HG03378 (cell line): ENCODE results near the gene CCDC15.
"Not testable (repeated sequence)": the region's sequence is repeated elsewhere in the genome, so short reads cannot be mapped to it uniquely, and the experiment has no call there.

Source experiments
- ATAC-seq: cut with Tn5 transposase; IDR thresholded peaks from one replicate; pipeline ENCODE4 v1.9.1; 2021; ENCODE audit warnings: mild to moderate bottlenecking, moderate library complexity; ENCODE audit not compliant: unreplicated experiment

Gene CCDC15

DNA sequence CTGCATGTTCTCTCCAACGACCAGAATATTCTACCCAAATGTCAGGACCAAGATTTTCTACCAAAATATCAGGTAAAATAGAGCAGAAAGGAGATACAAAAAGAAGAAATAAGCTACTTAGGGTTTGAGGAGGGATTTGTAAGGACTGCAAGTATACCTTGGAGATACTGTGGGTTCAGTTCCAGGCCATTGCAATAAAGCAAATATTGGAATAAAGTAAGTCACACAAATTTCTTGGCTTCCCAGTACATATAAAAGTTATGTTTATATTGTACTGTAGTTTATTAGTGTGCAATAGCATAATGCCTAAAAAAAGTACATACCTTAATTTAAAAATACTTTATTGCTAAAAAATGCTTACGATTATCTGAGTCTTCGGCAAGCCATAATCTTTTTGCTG, 34.1 kb downstream of the CCDC15 start:
- no peak for ATAC-seq

DNA sequence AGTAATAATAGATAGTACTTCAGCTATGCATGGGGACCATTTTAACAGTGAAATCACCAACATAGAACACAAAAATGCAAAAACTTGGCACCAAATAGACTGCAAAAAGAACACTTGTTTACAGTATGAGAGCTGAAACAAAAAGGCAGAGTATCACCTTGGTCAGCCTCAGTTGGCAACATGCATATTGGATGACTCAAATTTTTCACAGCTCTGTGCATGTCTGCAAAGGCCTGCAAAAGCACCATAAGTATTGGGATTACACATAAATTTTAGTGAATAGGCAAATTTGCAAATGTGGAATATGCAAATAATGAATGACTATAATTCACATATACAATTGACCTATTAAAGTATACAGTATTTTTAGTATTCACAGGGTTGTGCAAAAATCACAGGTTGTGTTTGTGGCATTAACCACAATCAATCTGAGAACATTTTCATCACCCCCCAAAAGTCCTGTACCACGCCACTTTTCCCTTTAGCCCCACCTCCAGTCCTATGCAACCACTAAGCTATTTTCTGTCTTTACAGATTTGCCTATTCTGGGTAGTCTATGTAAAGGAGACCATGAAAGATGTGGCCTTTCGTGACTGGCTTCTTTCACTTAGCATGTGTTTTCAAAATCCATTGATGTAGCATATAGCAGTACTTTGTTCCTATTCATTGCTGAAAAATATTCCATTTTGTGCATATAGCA, 47.2 kb downstream of the CCDC15 start:
- no peak for ATAC-seq

DNA sequence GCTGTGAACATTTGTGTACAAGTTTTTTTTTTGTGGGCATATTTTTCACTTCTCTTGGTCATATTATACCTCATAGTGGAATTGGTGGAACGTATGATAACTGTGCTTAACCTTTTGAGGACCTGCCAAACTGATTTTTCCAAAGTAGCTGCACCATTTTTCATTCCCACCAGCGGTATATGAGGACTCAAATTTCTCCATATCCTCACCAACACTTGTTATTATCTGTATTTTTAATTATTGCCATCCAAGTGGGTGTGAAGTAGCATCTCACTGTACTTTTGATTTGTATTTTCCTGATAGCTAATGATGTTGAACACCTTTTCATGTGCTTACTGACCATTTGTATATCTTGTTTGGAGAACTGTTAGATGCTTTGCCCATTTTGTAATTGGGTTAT, 47.8 kb downstream of the CCDC15 start:
- no peak for ATAC-seq

DNA sequence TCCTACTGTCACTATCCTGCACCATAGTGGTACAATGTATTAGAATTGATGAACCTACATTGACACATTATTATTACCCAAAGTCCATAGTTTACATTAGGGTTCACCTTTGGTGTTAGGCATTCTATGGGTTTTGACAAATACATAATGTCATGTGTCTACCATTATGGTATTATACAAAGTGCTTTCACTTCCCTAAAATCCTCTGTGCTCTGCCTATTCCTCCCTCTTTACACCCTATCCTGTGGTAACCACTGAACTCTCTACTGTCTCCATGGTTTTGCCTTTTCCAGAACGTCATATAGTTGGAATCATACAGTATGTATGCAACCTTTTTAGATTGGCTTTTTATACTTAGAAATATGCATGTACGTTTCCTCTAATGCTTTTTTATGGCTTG, 51.5 kb downstream of the CCDC15 start:
- ATAC-seq = no peak

DNA sequence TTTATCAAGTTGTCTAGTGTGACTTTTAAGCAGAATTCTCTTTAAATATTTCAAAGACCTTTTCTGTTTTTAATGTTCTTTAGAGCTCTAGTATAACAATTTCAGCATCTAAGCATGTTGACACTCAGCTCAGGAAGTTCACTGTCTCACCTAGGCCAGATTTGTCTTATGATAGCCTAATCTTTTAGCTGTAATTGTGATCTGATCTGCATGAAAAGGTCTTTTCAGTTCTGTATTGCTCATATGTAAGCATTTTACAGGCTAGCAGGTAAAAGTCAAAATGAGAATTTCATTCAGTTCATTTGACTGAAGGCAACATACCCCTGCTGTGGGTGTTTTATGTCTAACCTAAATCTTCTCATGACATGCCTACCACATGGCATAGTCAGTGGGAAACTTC, 62.4 kb downstream of the CCDC15 start:
- no peak for ATAC-seq

DNA sequence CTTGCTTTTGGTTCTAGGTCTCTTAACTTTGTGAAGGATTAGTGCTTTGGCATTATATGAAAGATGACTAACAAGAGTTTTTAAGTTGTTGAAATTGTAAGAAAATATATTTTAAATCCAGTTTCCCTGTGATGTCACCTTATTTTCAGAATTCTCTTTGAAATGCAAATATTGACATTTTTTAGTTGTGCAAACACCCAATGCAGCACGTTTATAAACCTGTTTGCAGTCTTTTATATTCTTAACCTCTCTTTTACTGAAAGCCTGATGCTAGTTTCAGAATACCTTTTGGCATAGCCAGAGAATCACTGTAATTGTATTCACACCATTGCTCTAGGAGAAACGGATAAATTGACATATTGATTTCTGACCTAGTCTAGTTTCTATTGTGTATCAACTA, 66.3 kb downstream of the CCDC15 start:
- no peak for ATAC-seq

DNA sequence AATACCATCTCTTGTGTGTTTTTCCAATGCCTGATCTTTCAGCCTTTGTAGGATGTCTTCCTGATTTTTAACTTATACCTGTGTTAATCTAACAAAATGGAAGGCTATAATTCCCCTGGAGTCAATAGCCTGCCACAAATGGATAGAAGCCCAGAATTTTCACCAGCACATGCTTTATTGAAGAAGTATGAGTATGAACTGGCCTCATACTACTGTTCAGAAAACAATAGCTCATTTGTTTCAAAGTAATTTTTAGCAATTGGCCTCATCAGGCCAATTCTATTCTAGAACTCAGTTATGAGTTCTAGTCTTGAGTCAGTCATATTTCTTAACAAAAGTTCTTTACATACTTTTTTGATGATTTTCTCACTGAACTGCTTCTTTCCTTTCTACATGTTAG, 68.5 kb downstream of the CCDC15 start:
- ATAC-seq = no peak

DNA sequence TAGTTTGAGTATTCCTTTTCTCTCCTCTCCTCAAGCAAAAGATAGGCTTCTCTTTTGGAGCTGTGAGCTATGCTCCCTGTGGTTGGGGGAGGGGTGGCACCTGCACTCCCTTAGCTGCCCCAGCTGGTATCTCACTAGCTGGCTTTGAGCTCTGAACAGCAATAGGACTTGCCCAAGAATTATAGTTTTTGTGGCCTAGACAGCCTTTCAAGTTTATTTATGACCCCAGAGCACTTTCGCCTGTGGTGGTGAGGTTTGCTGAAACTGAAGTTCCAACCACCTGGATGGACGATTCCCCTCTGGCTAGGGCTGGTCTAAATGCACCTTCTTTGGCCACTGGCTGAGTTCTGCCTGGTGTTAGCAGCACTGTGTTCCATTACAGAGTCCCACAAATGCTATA, 72.0 kb downstream of the CCDC15 start:
- ATAC-seq = no peak

DNA sequence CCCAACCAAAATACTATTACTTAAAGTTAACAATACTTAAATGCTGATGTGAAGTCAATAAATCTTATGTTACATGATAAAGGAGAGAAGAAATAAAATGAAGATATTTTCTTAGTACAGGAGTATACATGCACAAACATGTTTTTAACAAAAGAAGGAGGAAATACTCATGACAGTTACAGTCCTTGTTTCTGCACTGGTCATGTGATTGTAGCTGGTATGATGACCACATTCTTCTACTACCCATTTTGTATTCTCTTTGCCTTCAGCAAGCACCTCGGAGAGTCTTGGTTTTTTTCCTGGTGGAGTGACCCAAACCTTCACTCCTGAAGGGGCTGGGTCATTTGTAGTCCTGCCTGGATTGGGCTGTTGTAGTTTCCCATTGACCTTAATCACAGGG, 75.4 kb downstream of the CCDC15 start:
- not testable (repeated sequence) for ATAC-seq

DNA sequence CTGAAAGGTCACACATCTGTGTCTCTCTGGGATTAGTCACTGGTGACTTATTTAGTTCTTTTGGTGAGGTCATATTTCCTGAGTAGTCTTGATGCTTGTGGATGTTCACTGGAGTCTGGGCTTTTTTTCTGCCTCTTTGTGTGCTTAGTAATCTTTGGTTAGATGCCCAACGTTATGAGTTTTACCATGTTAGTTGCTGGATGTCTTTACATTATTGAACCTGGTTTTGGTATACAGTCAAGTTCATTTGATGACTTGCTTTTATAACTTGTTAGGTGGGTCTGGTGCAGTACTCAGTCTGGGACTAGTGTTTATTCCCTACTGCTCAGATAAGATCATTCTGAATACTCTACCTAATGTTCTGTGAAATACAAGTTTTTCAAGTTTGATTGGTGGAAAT, 82.9 kb downstream of the CCDC15 start:
- ATAC-seq = no peak

DNA sequence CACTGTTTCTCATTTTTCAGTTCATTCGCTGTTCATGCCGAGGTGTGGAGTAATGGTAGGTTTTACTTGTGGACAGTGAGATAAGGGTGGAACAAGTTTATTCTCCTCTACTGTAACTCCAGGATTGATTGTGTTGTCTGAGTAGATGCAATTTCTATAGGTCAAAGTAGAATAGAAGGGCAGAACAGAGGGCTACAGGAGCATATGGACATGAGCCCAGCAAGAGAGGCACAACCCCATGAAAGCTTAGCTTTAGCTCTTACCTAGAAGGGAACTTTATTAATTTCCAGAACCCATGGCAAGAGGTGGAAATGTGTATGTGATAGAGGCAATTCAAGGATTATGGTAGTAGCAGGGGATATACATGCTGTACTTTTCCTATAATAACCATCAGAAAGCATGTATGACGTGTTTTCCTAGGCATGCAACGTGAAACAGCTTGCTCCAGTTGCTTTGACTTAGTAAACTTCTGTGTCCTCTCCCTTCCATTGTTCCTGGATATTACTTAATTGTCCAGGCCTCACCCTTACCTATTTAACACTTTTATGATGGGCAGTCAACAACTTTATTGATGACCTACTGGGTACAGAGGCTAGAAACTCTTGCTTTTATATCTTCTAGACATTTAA, 95.3 kb downstream of the CCDC15 start:
- ATAC-seq = no peak

DNA sequence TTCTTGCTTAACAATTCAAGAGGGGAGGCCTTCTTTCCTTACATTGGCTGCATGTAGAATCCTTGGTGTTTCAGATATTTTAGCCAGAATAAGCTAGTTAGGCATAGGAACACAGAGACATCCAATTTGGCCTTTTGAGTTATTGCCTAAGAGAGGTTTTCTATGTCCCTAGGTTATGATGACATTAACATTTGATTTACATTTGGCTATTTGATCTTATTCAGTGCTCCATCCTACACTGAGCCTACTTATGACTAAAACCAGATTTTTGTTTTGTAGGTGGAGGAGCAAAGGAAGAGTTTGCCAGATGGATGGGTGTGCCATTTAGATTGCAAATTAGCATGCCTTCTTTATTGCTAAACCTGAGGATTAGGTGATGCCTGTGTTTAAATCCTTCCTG, 98.0 kb downstream of the CCDC15 start:
- ATAC-seq = no peak

DNA sequence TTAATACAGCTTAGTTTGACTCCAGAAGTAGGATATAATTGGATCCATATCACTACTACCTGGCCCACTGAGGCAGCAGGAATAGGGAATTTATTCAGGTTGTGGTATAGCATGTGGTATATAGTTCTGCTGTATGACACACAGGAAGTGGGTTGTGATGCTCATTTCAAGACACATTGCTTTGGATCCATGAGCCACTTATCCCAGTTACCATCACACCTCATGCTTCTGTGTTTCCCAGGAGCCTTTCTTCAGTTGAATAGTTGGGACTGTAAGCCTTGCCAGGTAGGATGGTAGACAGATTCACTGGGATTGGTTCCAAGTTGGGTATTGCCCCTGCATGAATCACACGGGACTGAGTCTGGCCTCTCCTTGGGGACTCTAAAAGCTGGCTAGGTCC, 99.2 kb downstream of the CCDC15 start:
- ATAC-seq = no peak

DNA sequence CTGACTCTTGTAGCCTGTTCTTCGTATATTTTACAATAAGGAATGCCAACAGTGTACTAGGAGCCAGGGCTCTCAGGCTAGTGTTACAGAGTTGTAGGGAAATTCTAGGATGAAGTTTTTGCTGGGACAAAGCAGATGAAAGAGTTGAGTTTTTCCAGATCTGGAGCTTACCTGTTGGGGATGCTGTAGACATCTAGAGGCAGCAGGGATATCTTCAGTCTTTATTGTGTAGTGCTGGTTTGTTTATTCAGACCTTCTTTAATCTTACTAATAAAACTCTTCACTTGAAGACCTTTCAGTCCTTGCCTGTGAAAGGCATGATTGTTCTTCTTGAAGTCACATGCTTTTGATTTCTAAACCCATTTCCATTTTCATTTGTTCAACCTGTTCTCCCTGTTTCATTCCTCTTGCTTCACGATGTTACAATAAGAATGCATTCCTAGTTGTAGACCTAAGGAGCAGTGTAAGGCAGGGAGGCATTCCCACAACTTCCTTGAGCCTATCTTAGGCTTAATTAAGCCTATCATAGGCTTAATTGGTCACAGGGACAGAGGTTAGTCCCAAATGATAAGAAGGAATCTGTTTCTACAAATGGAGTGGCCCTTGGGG, 101.2 kb downstream of the CCDC15 start:
- ATAC-seq = no peak

DNA sequence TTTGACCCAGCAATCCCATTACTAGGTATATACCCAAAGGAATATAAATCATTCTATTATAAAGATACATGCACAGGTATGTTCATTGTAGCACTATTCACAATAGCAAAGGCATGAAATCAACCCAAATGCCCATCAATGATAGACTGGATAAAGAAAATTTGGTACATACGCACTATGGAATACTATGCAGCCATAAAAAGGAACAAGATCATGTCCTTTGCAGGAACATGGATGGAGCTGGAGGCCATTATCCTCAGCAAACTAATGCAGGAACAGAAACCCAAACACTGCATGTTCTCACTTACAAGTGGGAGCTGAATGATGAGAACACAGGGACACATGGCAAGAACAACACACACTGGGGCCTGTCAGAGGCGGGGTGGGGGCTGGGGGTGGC, 102.1 kb downstream of the CCDC15 start:
- not testable (repeated sequence) for ATAC-seq

DNA sequence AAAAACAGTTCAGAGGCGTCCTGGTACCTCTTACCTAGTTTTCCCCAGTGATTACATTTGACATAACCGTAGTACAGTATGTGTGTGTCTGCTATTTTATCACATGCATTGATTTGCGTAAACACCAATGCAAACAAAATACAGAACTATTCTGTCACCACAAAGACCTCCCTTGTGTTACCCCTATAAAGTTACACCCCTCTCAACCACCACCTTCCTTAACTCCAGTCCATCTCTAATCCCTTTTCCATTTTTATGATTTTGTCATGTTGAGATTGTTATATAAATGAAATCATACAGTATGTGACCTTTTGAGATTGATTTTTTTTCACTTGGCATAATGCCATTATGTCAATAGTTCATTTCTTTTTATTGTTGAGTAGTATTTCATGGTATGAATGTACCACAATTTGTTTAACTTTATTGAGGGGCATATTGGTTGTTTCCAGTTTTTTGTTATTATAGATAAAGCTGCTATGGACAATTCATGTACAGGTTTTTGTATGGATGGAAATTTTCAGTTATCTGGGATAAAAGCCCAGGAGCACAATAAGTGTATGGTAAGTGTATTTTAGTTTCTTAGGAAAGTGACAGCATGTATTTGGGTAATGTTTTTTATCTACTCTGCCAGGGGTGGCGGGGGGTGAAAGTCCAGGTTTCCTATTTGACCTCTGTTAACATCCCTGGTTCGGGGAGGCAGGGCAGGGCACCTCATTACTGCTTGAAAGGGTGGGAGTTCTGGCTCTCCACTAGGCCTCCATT, 103.1 kb downstream of the CCDC15 start:
- ATAC-seq = no peak

DNA sequence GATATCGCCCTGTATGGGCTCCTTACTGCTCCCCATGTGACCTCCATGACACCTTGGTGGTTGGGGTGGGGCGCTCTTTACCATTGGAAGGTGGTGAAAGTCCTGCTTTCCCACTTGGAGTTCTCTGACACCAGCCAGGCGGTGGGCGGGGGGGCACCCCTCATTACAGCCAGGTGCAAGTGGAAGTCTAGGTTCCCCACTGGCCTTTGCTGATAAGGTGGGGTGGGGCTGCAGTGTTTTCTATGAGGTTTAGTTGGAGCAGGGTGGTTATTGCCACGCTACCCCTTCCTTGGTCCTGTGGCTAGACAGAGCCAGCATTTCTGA, 103.7 kb downstream of the CCDC15 start:
- no peak for ATAC-seq

DNA sequence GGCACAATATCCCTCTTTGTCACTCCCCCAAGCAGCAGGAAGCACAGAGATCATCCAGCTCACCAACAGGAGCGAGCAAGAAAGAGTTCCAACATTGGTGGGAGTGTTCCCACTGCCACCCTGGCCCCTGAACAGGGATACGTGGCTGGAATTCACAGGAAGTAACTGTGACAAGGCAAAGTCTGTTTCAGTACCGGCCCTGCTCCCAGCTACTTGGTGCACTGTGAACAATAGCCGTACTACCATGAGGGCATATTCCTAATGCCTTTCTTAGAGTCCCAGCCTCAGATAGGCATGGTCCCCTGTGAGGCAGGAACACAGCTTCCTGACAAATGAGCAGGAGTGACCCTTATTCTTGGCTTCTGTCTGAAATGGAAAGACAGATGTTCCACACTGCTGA, 107.3 kb downstream of the CCDC15 start:
- ATAC-seq = no peak

DNA sequence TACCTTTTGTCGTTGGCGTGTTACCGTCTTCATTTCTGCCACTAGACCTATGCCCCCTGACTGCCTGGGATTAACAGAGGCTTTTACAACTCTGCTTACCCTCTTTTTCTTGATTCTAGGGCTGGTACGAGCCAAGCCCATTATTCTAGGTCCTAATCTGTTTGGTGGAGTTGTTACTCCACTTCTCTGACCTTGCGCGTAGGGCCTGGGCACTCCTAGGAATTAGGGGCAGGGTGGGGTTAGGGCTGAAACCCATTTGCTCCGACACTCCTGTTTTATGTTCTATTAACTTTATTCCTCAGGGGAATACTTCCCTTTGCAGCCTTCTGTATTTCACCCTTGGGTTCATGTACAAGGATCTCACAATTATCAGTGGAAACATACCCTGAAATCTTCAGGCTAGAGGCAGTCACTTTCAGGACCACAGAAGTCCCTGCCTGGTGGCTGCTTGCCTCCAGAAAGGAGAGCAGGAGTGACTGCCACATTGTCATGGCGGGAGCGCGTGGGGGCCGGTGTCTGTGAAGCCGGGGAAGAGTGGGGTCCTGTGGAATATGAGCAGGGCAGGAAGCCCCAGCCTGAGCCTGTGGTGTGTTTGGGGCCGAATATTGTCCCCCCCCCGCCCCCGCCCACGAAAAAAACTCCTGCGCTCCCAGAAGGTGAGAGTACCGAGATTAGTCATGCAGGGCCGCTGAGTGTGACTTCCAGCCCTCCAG, 108.4 kb downstream of the CCDC15 start:
- no peak for ATAC-seq

DNA sequence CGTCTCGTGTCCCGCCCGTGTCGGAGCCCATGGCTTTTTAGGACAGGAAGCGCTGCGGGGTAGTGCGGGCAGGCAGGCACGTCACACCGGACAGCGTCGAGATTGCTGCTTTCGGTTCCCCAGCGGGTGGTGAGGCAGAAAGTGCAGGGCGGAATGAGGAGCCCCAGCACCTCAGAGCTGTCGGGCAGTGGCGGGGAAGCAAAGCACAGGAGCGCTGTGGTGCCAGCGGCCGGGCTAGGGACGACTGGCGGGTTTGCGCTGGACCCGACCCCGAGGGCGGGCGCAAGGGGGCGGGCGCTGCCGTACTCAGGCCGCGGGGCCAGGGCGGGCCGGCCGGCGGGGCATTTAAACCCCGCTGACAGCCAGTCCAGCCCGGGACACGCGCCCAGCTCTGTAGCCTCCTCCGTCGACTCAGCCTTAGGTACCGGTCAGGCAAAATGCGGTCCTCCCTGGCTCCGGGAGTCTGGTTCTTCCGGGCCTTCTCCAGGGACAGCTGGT, 109.0 kb downstream of the CCDC15 start, which contains the start of gene SLC37A2:
SLC37A2 (plus strand) TSS at position 375 of the 498 bp plus-strand sequence; CDS start at position 438, 63 bp downstream.
- ATAC-seq = peak; percentile 87
